ENCODE measurements around the gene NUDT7. TPM values are rescaled to one million over a fixed set of nuclear protein-coding genes. Genes with fewer than 3 reads are reported as not detected.

NUDT7 gene
- total and polyA plus RNA-seq, 9 of the 15 experiments (the other 6 are each of a cell fraction or from before 2014, with no cell fraction given) = 5.6 to 24.2 (median 10.5) TPM

GRCh38 chr16:77722309-77723107, at the start of gene NUDT7 (continued):
- no peak for TF ChIP-seq ETS2 (tag; IDR thresholded peaks at IDR 0.05; ENCODE audit: borderline replicate concordance, poor library complexity, severe bottlenecking)
- 0 out of 4 replicates have a peak, but pooled peaks of 1 of the 2 experiments have one; percentile 44 for TF ChIP-seq UBTF (IDR thresholded peaks at IDR 0.05; ENCODE audit: borderline replicate concordance in 1 of 2, low read depth in 2 of 2, low read length in 2 of 2)
- TF ChIP-seq KDM5B (IDR thresholded peaks at IDR 0.05; ENCODE audit: insufficient replicate concordance, low read depth, low read length) = peak; percentile 60
- TF ChIP-seq GABPB1 (CRISPR knock-in tag; IDR thresholded peaks at IDR 0.05) = 0 out of 2 replicates have a peak, but pooled peaks have one; percentile 36
- TF ChIP-seq BMI1 (IDR thresholded peaks at IDR 0.05; ENCODE audit: low read length) = no peak
- TF ChIP-seq MYC (IDR thresholded peaks at IDR 0.05; ENCODE audit: low read depth, low read length) = peak; percentile 44; the same call in 1 of the 2 replicates
- TF ChIP-seq MYC (CRISPR knock-in tag; IDR thresholded peaks at IDR 0.05; ENCODE audit: borderline replicate concordance, low read depth) = peak; percentile 56; the same call in 1 of the 2 replicates
- TF ChIP-seq POLR2G (IDR thresholded peaks at IDR 0.05; ENCODE audit: low read depth, low read length) = peak; percentile 91
- 0 out of 2 replicates have a peak, but pooled peaks have one; percentile 7 for TF ChIP-seq CREM (IDR thresholded peaks at IDR 0.05; ENCODE audit: low read depth)
- TF ChIP-seq, protein P1, sequence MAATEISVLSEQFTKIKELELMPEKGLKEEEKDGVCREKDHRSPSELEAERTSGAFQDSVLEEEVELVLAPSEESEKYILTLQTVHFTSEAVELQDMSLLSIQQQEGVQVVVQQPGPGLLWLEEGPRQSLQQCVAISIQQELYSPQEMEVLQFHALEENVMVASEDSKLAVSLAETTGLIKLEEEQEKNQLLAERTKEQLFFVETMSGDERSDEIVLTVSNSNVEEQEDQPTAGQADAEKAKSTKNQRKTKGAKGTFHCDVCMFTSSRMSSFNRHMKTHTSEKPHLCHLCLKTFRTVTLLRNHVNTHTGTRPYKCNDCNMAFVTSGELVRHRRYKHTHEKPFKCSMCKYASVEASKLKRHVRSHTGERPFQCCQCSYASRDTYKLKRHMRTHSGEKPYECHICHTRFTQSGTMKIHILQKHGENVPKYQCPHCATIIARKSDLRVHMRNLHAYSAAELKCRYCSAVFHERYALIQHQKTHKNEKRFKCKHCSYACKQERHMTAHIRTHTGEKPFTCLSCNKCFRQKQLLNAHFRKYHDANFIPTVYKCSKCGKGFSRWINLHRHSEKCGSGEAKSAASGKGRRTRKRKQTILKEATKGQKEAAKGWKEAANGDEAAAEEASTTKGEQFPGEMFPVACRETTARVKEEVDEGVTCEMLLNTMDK (IDR thresholded peaks at IDR 0.05; ENCODE audit: borderline replicate concordance, insufficient read depth, low read depth, low read length, poor library complexity, severe bottlenecking) = peak; percentile 63
- TF ChIP-seq TRIM28 (IDR thresholded peaks at IDR 0.05) = peak; percentile 83
- TF ChIP-seq NBN (IDR thresholded peaks at IDR 0.05; ENCODE audit: low read depth) = peak; percentile 63; the same call in 1 of the 2 replicates
- TF ChIP-seq FIP1L1 (IDR thresholded peaks at IDR 0.05; ENCODE audit: low read depth, low read length, poor library complexity, severe bottlenecking) = no peak
- peak; percentile 88 for TF ChIP-seq SUPT5H (IDR thresholded peaks at IDR 0.05)
- TF ChIP-seq ZNF644 (tag; IDR thresholded peaks at IDR 0.05; ENCODE audit: low read depth) = no peak
- peak; percentile 57; the same call in 1 of the 2 replicates for TF ChIP-seq POLR2H (tag; IDR thresholded peaks at IDR 0.05; ENCODE audit: low read depth)
- no peak for TF ChIP-seq ZFPM2 (CRISPR knock-in tag; IDR thresholded peaks at IDR 0.05)
- no peak for TF ChIP-seq ZNF12 (CRISPR knock-in tag; IDR thresholded peaks at IDR 0.05)
- no peak for TF ChIP-seq PRPF4 (IDR thresholded peaks at IDR 0.05; ENCODE audit: insufficient read depth, low read depth, low read length, poor library complexity, severe bottlenecking)
- TF ChIP-seq, protein P2, sequence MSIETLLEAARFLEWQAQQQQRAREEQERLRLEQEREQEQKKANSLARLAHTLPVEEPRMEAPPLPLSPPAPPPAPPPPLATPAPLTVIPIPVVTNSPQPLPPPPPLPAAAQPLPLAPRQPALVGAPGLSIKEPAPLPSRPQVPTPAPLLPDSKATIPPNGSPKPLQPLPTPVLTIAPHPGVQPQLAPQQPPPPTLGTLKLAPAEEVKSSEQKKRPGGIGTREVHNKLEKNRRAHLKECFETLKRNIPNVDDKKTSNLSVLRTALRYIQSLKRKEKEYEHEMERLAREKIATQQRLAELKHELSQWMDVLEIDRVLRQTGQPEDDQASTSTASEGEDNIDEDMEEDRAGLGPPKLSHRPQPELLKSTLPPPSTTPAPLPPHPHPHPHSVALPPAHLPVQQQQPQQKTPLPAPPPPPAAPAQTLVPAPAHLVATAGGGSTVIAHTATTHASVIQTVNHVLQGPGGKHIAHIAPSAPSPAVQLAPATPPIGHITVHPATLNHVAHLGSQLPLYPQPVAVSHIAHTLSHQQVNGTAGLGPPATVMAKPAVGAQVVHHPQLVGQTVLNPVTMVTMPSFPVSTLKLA (conservative IDR thresholded peaks at IDR 0.05) = peak; percentile 15 to 35; a peak in 1 of 4 replicates

All from K562 (cell line).